H1 (cell line): ENCODE results near the gene PNPLA3. TPM values are rescaled to one million over a fixed set of nuclear protein-coding genes. Genes with fewer than 3 reads are reported as not detected.

Experiments used
- CTCF ChIA-PET: fragments of 300-600 bp; sonication (Branson Sonifier 250); formaldehyde crosslinking; loops from one replicate; lab custom pipeline; 2021; ENCODE audit not compliant: partially characterized antibody; lab: Charles Lee
- POLR2A ChIA-PET: fragments of 300-600 bp; sonication (Branson Sonifier 250); formaldehyde crosslinking; loops from one replicate; lab custom pipeline; 2021; ENCODE audit warnings: inconsistent platforms; ENCODE audit not compliant: partially characterized antibody; lab: Charles Lee
- DNase-seq, 2 experiments: peaks; one replicate each; pipeline versions ENCODE4 v3.0.0 to v3.0.0-alpha.2; 2010 to 2022; ENCODE audit warnings: low spot score in 2 of 2, low read depth in 1 of 2, mixed read lengths in 1 of 2
- FAIRE-seq: peaks from 2 replicates; lab custom pipeline; 2011; peaks lifted over from hg19 to GRCh38; lab: Jason Lieb, UNC
- H2AFZ ChIP-seq: 2 replicates; pipeline ENCODE4 v1.8.1; 2012; ENCODE audit warnings: low read length, inconsistent platforms
- H2AK5ac ChIP-seq: 2 replicates; pipeline ENCODE4 v1.6.1; 2013; ENCODE audit warnings: low read depth, low read length
- H2BK120ac ChIP-seq: replicated peaks from 2 replicates; pipeline ENCODE3; 2013; ENCODE audit warnings: low read depth, low read length, inconsistent platforms
- H2BK12ac ChIP-seq: 2 replicates; pipeline ENCODE4 v1.6.1; 2013; ENCODE audit warnings: low read depth, low read length
- H2BK15ac ChIP-seq: 2 replicates; pipeline ENCODE4 v1.6.1; 2013; ENCODE audit warnings: low read length
- H2BK20ac ChIP-seq: 2 replicates; pipeline ENCODE4 v1.6.1; 2013; ENCODE audit warnings: low read length
- H2BK5ac ChIP-seq: 2 replicates; pipeline ENCODE4 v1.6.1; 2013; ENCODE audit warnings: low read depth, low read length
- H3K14ac ChIP-seq: 2 replicates; pipeline ENCODE4 v1.6.1; 2013; ENCODE audit warnings: inconsistent platforms; ENCODE audit not compliant: insufficient read length
- H3K18ac ChIP-seq: 2 replicates; pipeline ENCODE4 v1.6.1; 2013; ENCODE audit warnings: low read length; ENCODE audit errors: extremely low read depth
- H3K23ac ChIP-seq: 2 replicates; pipeline ENCODE4 v1.6.1; 2013; ENCODE audit warnings: inconsistent platforms; ENCODE audit not compliant: insufficient read length
- H3K23me2 ChIP-seq: 2 replicates; pipeline ENCODE4 v1.6.1; 2013; ENCODE audit warnings: low read depth, low read length
- H3K27ac ChIP-seq: 2 replicates; pipeline ENCODE4 v1.6.1; 2011; ENCODE audit warnings: low read depth, low read length, inconsistent platforms
- H3K27me3 ChIP-seq, 4 experiments: replicated peaks in 1 of 4; 1 replicate in 1 of 4; 2 replicates in 3 of 4; pipeline versions ENCODE4 v1.6.1 to v1.8.1; 2011 to 2013; ENCODE audit warnings: low read length in 3 of 4, mild to moderate bottlenecking in 3 of 4, inconsistent platforms in 2 of 4, mixed read lengths in 2 of 4, moderate library complexity in 1 of 4; ENCODE audit not compliant: control insufficient read depth in 3 of 4, insufficient read depth in 3 of 4; ENCODE audit errors: extremely low read depth in 1 of 4
- H3K36me3 ChIP-seq, 4 experiments: 2 replicates each; pipeline versions ENCODE4 v1.6.1 to v1.8.1; 2011 to 2013; ENCODE audit warnings: mild to moderate bottlenecking in 4 of 4, low read length in 3 of 4, moderate library complexity in 2 of 4, control low read depth in 1 of 4, inconsistent platforms in 1 of 4; ENCODE audit not compliant: insufficient read depth in 4 of 4, control insufficient read depth in 2 of 4
- H3K4ac ChIP-seq: replicated peaks from 2 replicates; pipeline ENCODE3; 2013; ENCODE audit warnings: low read length, low read depth, mixed read lengths, inconsistent platforms; ENCODE audit not compliant: insufficient read length
- H3K4me1 ChIP-seq, 4 experiments: replicated peaks in 1 of 4; 1 replicate in 1 of 4; 2 replicates in 3 of 4; pipeline versions ENCODE4 v1.6.1 to v1.8.1; 2011 to 2013; ENCODE audit warnings: low read length in 3 of 4, inconsistent platforms in 2 of 4, mixed read lengths in 1 of 4; ENCODE audit not compliant: insufficient read depth in 4 of 4, control insufficient read depth in 3 of 4
- H3K4me2 ChIP-seq, 2 experiments: 2 replicates each; pipeline versions ENCODE4 v1.6.1 to v1.8.1; 2011 to 2013; ENCODE audit warnings: low read depth in 2 of 2, low read length in 2 of 2, control low read depth in 1 of 2, inconsistent platforms in 1 of 2, mild to moderate bottlenecking in 1 of 2; ENCODE audit not compliant: insufficient read depth in 1 of 2
- H3K4me3 ChIP-seq, 4 experiments: fragments of 200-600, 300-600 bp in 1 of 4; sonication (generic), shearing (Covaris generic), sonication (Bioruptor Twin) in 1 of 4; 2 replicates each; pipeline versions ENCODE4 v1.5.1 to v1.8.1; 2011 to 2016; ENCODE audit warnings: low read length in 4 of 4, low read depth in 3 of 4, control low read depth in 2 of 4, inconsistent platforms in 2 of 4, mild to moderate bottlenecking in 2 of 4, mixed read lengths in 1 of 4, moderate library complexity in 1 of 4; ENCODE audit not compliant: insufficient read depth in 2 of 4; ENCODE audit errors: extremely low read depth in 1 of 4
- H3K56ac ChIP-seq: replicated peaks from 2 replicates; pipeline ENCODE3; 2013; ENCODE audit warnings: low read depth, mild to moderate bottlenecking, mixed read lengths, low read length, inconsistent platforms; ENCODE audit not compliant: insufficient read length
- H3K79me1 ChIP-seq: 2 replicates; pipeline ENCODE4 v1.6.1; 2013; ENCODE audit warnings: low read depth, low read length, control low read depth
- H3K79me2 ChIP-seq, 2 experiments: 2 replicates each; pipeline versions ENCODE4 v1.6.1 to v1.8.1; 2012 to 2013; ENCODE audit warnings: low read length in 2 of 2, mild to moderate bottlenecking in 2 of 2, inconsistent platforms in 1 of 2; ENCODE audit not compliant: insufficient read depth in 2 of 2, control insufficient read depth in 1 of 2
- H3K9ac ChIP-seq, 4 experiments: replicated peaks in 1 of 4; 1 replicate in 1 of 4; 2 replicates in 3 of 4; pipeline versions ENCODE4 v1.6.1 to v1.8.1; 2011 to 2013; ENCODE audit warnings: low read depth in 3 of 4, low read length in 3 of 4, control low read depth in 2 of 4, mild to moderate bottlenecking in 2 of 4, moderate library complexity in 2 of 4, inconsistent platforms in 1 of 4; ENCODE audit errors: extremely low read depth in 1 of 4
- H3K9me3 ChIP-seq, 2 experiments: 2 replicates each; pipeline versions ENCODE4 v1.6.1 to v1.8.1; 2012 to 2013; ENCODE audit warnings: mild to moderate bottlenecking in 2 of 2, moderate library complexity in 2 of 2, control low read depth in 1 of 2, inconsistent platforms in 1 of 2, low read depth in 1 of 2, low read length in 1 of 2, mixed read lengths in 1 of 2; ENCODE audit not compliant: insufficient read depth in 2 of 2
- H4K20me1 ChIP-seq, 2 experiments: replicated peaks in 1 of 2; 2 replicates each; pipeline versions ENCODE3 to v1.8.1; 2011 to 2013; ENCODE audit warnings: inconsistent platforms in 2 of 2, low read length in 2 of 2, mild to moderate bottlenecking in 1 of 2; ENCODE audit not compliant: insufficient read depth in 2 of 2, control insufficient read depth in 1 of 2
- H4K5ac ChIP-seq: 2 replicates; pipeline ENCODE4 v1.6.1; 2013; ENCODE audit warnings: low read length, low read depth, mixed read lengths, inconsistent platforms; ENCODE audit not compliant: insufficient read length
- H4K8ac ChIP-seq: 2 replicates; pipeline ENCODE4 v1.8.0; 2013; ENCODE audit warnings: mild to moderate bottlenecking, moderate library complexity, low read length, inconsistent platforms; ENCODE audit not compliant: insufficient read depth; ENCODE audit errors: extremely low read depth
- H4K91ac ChIP-seq: replicated peaks from 2 replicates; pipeline ENCODE3; 2013; ENCODE audit warnings: low read length, mixed read lengths, inconsistent platforms; ENCODE audit not compliant: insufficient read length
- CHD1 ChIP-seq: IDR thresholded peaks from 2 replicates; pipeline ENCODE4 v1.6.1; 2012; ENCODE audit warnings: low read depth, low read length, improper control_type of control experiment
- EP300 ChIP-seq, 2 experiments: IDR thresholded peaks; 1 replicate in 1 of 2; 2 replicates in 1 of 2; pipeline ENCODE4 v1.6.1; 2011 to 2012; ENCODE audit warnings: low read depth in 2 of 2, low read length in 2 of 2, mild to moderate bottlenecking in 2 of 2, borderline replicate concordance in 1 of 2, inconsistent platforms in 1 of 2, moderate library complexity in 1 of 2
- EZH2 ChIP-seq: fragments of 200-600 bp; sonication (generic); IDR thresholded peaks from 2 replicates; pipeline ENCODE4 v1.7.1; 2012; ENCODE audit warnings: low read depth, mild to moderate bottlenecking, moderate library complexity, low read length, inconsistent platforms; ENCODE audit not compliant: severe bottlenecking
- KDM1A ChIP-seq: fragments of 200-600, 300-600 bp; sonication (generic); IDR thresholded peaks from 2 replicates; pipeline ENCODE4 v1.7.1; 2016; ENCODE audit warnings: mild to moderate bottlenecking, low read length, borderline replicate concordance
- KDM4A ChIP-seq: IDR thresholded peaks from one replicate; pipeline ENCODE4 v1.7.1; 2012; ENCODE audit warnings: low read depth, mild to moderate bottlenecking, moderate library complexity, low read length, inconsistent platforms; ENCODE audit not compliant: severe bottlenecking
- MAX ChIP-seq: IDR thresholded peaks from 2 replicates; pipeline ENCODE4 v1.6.1; 2012; ENCODE audit warnings: inconsistent platforms
- NANOG ChIP-seq: IDR thresholded peaks from 2 replicates; pipeline ENCODE4 v1.6.1; 2011; ENCODE audit warnings: low read length, low read depth, mild to moderate bottlenecking, inconsistent platforms; ENCODE audit not compliant: insufficient read depth, poor library complexity, severe bottlenecking
- NRF1 ChIP-seq: IDR thresholded peaks from 2 replicates; pipeline ENCODE4 v1.6.1; 2011; ENCODE audit warnings: mild to moderate bottlenecking, low read depth, low read length, improper control_type of control experiment
- POLR2A ChIP-seq, 2 experiments: IDR thresholded peaks; 1 replicate in 1 of 2; 2 replicates in 1 of 2; pipeline ENCODE4 v1.6.1; 2011; ENCODE audit warnings: low read depth in 2 of 2, low read length in 2 of 2, mild to moderate bottlenecking in 2 of 2; ENCODE audit errors: control extremely low read depth in 1 of 2
- SIN3A ChIP-seq, 2 experiments: IDR thresholded peaks in 1 of 2; conservative IDR thresholded peaks in 1 of 2; 2 replicates each; pipeline ENCODE4 v1.6.1; 2011 to 2012; ENCODE audit warnings: low read length in 2 of 2, improper control_type of control experiment in 1 of 2, low read depth in 1 of 2, mild to moderate bottlenecking in 1 of 2
- SUZ12 ChIP-seq: fragments of 200-600 bp; sonication (generic); IDR thresholded peaks from 2 replicates; pipeline ENCODE4 v1.6.1; 2012; ENCODE audit warnings: mild to moderate bottlenecking, inconsistent platforms, low read length, moderate library complexity, mixed read lengths
- TAF7 ChIP-seq: optimal IDR thresholded peaks from 2 replicates; pipeline ENCODE3; 2011; ENCODE audit warnings: low read depth, mild to moderate bottlenecking, inconsistent platforms, low read length, moderate library complexity, borderline replicate concordance
- TCF12 ChIP-seq: IDR thresholded peaks from 2 replicates; pipeline ENCODE4 v1.6.1; 2011; ENCODE audit warnings: low read depth, mild to moderate bottlenecking, low read length
- TEAD4 ChIP-seq: IDR thresholded peaks from 2 replicates; pipeline ENCODE4 v1.6.1; 2012; ENCODE audit warnings: low read depth, low read length, inconsistent platforms, mixed read lengths
- WGBS, 2 experiments: shearing (Covaris generic) in 1 of 2; methylation state at CpG; one replicate each; pipeline versions ENCODE4 v1.1.6 to v1.1.7; 2013 to 2015; ENCODE audit warnings: low lambda C conversion rate in 2 of 2, mixed read lengths in 2 of 2, inconsistent platforms in 1 of 2, low coverage in 1 of 2, missing lambda C conversion rate in 1 of 2; ENCODE audit not compliant: insufficient replicate concordance in 2 of 2, insufficient coverage in 1 of 2, insufficient read length in 1 of 2; ENCODE audit errors: extremely low coverage in 1 of 2, missing lambda C conversion rate in 1 of 2; 5-methylcytosine and 5-hydroxymethylcytosine counted together
- polyA plus RNA-seq, 7 experiments: library from polyadenylated mRNA; depleted of rRNA in 3 of 7; stranded (reverse) in 5 of 7; unstranded in 2 of 7; fragments of >200 nt in 5 of 7; fragments of 200-250 nt in 2 of 7; gene quantifications; 1 replicate in 5 of 7; 2 replicates in 1 of 7; 4 replicates in 1 of 7; pipeline versions ENCODE4 v1.2.1 to v1.2.3, GENCODE V29; 2011 to 2013; ENCODE audit warnings: missing spikeins in 2 of 7, mixed read lengths in 2 of 7
- total RNA-seq: library from RNA; stranded (reverse); fragmentation: NEBNext Ultra II Directional; extraction: Animal tissue kit (Norgen Biotek cat#: 25700); gene quantifications from 2 replicates; pipeline ENCODE4 v1.2.1, GENCODE V29; 2021

PNPLA3 gene
- total and polyA plus RNA-seq, 2 of the 8 experiments (the other 6 are each of a cell fraction or from before 2014, with no cell fraction given) = 17.5 to 23.4 TPM

GRCh38 chr22:43990044-43990443, 66.4 kb downstream of the PNPLA3 start:
- no peak overlapping the region for H2AK5ac ChIP-seq
- no peaks in the 10 kb centered on the region for H3K23me2 ChIP-seq
- no peaks in the 10 kb centered on the region for H3K27me3 ChIP-seq
- H3K4me3 ChIP-seq = no peak overlapping the region
- no peak overlapping the region for H2BK5ac ChIP-seq
- no peaks in the 10 kb centered on the region for H3K79me1 ChIP-seq
- no peak overlapping the region for H3K14ac ChIP-seq
- H3K36me3 ChIP-seq = peaks cover 3 to 33% (median 24%) of the 10 kb centered on the region in 4 experiments; a peak in 5 of 8 replicates
- H3K23ac ChIP-seq = no peak overlapping the region
- WGBS, 2 experiments = 92% methylated on average over 13 of the region's 13 CpGs; no CpG with 5 or more reads in 1 of the 2 experiments
- no peak for DNase-seq
- H2BK12ac ChIP-seq = no peak overlapping the region
- H3K56ac ChIP-seq = no peak overlapping the region
- FAIRE-seq = no peak
- peaks cover 0 to 2% (median 1%) of the 10 kb centered on the region in 4 experiments; a peak in 3 of 7 replicates for H3K4me1 ChIP-seq
- no peaks in the 10 kb centered on the region for H3K79me2 ChIP-seq
- H3K4ac ChIP-seq = no peak overlapping the region
- H3K9ac ChIP-seq = no peak overlapping the region
- no peaks in the 10 kb centered on the region for H3K9me3 ChIP-seq
- H4K8ac ChIP-seq = no peak overlapping the region
- ChIA-PET POLR2A (no interaction called here), CTCF (interaction anchor here (0.6 to 1.8 kb wide), 2 partner anchors 96 to 474 kb away, joined by 3 to 8 read pairs; no protein-coding TSS in a partner anchor)
- H3K27ac ChIP-seq = no peak overlapping the region
- no peak overlapping the region for H2BK120ac ChIP-seq
- H2BK15ac ChIP-seq = no peak overlapping the region
- no peak overlapping the region for H3K18ac ChIP-seq
- H4K20me1 ChIP-seq = peaks cover 5% of the 10 kb centered on the region in 2 experiments
- H4K91ac ChIP-seq = no peak overlapping the region
- no peak overlapping the region for H2BK20ac ChIP-seq
- H4K5ac ChIP-seq = no peak overlapping the region
- no peak overlapping the region for H2AFZ ChIP-seq
- H3K4me2 ChIP-seq = no peak overlapping the region
- TF ChIP-seq CHD1 = no peak
- no peak for TF ChIP-seq TCF12
- TF ChIP-seq TAF7 = no peak
- TF ChIP-seq SIN3A (conservative IDR thresholded peaks at IDR 0.05 in 1 of 2, IDR thresholded peaks at IDR 0.05 in 1 of 2; ENCODE audit: low read depth in 1 of 2, low read length in 2 of 2) = no peak
- TF ChIP-seq KDM4A = no peak
- no peak for TF ChIP-seq POLR2A (IDR thresholded peaks at IDR 0.05; ENCODE audit: control extremely low read depth in 1 of 2, low read depth in 2 of 2, low read length in 2 of 2)
- TF ChIP-seq NANOG = no peak
- no peak for TF ChIP-seq KDM1A
- TF ChIP-seq SUZ12 = no peak
- TF ChIP-seq EZH2 = no peak
- TF ChIP-seq MAX = no peak
- TF ChIP-seq EP300 (IDR thresholded peaks at IDR 0.05; ENCODE audit: borderline replicate concordance in 1 of 2, low read depth in 2 of 2, low read length in 2 of 2) = no peak
- TF ChIP-seq NRF1 = no peak
- no peak for TF ChIP-seq TEAD4
